Ishikawa (cell line): ENCODE results near the gene ANXA2.

Experiments
- CEBPB ChIP-seq: IDR thresholded peaks from 2 replicates; pipeline ENCODE4 v1.6.1; 2012
- CREB1 ChIP-seq: IDR thresholded peaks from 2 replicates; pipeline ENCODE4 v1.6.1; 2012; ENCODE audit warnings: low read depth
- EGR1 ChIP-seq: IDR thresholded peaks from 2 replicates; pipeline ENCODE4 v1.6.1; 2012
- EP300 ChIP-seq: IDR thresholded peaks from 2 replicates; pipeline ENCODE4 v1.6.1; 2012; ENCODE audit warnings: borderline replicate concordance
- FOXM1 ChIP-seq: IDR thresholded peaks from 2 replicates; pipeline ENCODE4 v1.6.1; 2012; ENCODE audit warnings: low read depth, borderline replicate concordance
- NFIC ChIP-seq: IDR thresholded peaks from 2 replicates; pipeline ENCODE4 v1.6.1; 2012
- RAD21 ChIP-seq: IDR thresholded peaks from 2 replicates; pipeline ENCODE4 v1.6.1; 2012; ENCODE audit warnings: low read depth
- TAF1 ChIP-seq: IDR thresholded peaks from 2 replicates; pipeline ENCODE4 v1.6.1; 2012; ENCODE audit warnings: low read depth, mild to moderate bottlenecking
- TCF12 ChIP-seq: IDR thresholded peaks from 2 replicates; pipeline ENCODE4 v1.6.1; 2012; ENCODE audit warnings: low read depth
- YY1 ChIP-seq: IDR thresholded peaks from 2 replicates; pipeline ENCODE4 v1.6.1; 2012; ENCODE audit warnings: low read depth
- ZBTB7A ChIP-seq: IDR thresholded peaks from 2 replicates; pipeline ENCODE4 v1.6.1; 2012; ENCODE audit warnings: low read depth
- TF ChIP-seq, protein P1 (sequence below): IDR thresholded peaks from 2 replicates; pipeline ENCODE4 v1.6.1; 2012
- TF ChIP-seq, protein P2 (sequence below): IDR thresholded peaks from 2 replicates; pipeline ENCODE4 v1.6.1; 2012; ENCODE audit warnings: low read depth, mild to moderate bottlenecking
- TF ChIP-seq, protein P3 (sequence below): IDR thresholded peaks from 2 replicates; pipeline ENCODE4 v1.6.1; 2012

DNA sequence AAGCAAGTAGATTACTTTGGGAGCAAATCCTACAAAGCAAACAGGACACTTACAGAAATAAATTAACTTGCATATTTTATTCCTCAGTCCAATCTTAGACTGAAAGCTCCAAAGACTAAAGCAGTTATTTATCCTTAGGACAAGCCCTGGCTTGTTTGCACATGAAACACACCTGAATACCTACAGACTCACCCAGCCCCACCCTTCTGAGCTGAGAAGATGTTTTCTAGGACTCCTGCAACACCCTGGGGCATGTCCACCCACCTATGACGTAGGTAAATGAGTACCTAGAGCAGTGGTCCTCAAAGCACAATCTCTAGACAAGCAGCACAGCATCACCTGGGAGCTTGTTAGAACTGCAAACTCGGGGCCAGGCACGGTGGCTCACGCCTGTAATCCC lies 80.8 kb downstream of the ANXA2 start:
- TF ChIP-seq TCF12: no peak
- no peak for TF ChIP-seq CEBPB
- TF ChIP-seq FOXM1: no peak
- TF ChIP-seq NFIC: no peak
- TF ChIP-seq, protein P1, sequence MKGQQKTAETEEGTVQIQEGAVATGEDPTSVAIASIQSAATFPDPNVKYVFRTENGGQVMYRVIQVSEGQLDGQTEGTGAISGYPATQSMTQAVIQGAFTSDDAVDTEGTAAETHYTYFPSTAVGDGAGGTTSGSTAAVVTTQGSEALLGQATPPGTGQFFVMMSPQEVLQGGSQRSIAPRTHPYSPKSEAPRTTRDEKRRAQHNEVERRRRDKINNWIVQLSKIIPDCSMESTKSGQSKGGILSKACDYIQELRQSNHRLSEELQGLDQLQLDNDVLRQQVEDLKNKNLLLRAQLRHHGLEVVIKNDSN: no peak
- TF ChIP-seq, protein P2, sequence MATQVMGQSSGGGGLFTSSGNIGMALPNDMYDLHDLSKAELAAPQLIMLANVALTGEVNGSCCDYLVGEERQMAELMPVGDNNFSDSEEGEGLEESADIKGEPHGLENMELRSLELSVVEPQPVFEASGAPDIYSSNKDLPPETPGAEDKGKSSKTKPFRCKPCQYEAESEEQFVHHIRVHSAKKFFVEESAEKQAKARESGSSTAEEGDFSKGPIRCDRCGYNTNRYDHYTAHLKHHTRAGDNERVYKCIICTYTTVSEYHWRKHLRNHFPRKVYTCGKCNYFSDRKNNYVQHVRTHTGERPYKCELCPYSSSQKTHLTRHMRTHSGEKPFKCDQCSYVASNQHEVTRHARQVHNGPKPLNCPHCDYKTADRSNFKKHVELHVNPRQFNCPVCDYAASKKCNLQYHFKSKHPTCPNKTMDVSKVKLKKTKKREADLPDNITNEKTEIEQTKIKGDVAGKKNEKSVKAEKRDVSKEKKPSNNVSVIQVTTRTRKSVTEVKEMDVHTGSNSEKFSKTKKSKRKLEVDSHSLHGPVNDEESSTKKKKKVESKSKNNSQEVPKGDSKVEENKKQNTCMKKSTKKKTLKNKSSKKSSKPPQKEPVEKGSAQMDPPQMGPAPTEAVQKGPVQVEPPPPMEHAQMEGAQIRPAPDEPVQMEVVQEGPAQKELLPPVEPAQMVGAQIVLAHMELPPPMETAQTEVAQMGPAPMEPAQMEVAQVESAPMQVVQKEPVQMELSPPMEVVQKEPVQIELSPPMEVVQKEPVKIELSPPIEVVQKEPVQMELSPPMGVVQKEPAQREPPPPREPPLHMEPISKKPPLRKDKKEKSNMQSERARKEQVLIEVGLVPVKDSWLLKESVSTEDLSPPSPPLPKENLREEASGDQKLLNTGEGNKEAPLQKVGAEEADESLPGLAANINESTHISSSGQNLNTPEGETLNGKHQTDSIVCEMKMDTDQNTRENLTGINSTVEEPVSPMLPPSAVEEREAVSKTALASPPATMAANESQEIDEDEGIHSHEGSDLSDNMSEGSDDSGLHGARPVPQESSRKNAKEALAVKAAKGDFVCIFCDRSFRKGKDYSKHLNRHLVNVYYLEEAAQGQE: no peak
- TF ChIP-seq, protein P3, sequence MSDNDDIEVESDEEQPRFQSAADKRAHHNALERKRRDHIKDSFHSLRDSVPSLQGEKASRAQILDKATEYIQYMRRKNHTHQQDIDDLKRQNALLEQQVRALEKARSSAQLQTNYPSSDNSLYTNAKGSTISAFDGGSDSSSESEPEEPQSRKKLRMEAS: no peak
- TF ChIP-seq CREB1: no peak
- TF ChIP-seq EP300: no peak
- no peak for TF ChIP-seq RAD21
- TF ChIP-seq YY1: no peak
- no peak for TF ChIP-seq TAF1
- no peak for TF ChIP-seq ZBTB7A
- no peak for TF ChIP-seq EGR1
